ENCODE results near the gene ATP5MC2. TPM values are rescaled to one million over a fixed set of nuclear protein-coding genes. Genes with fewer than 3 reads are reported as not detected.
"Not testable (repeated sequence)": the region's sequence is repeated elsewhere in the genome, so short reads cannot be mapped to it uniquely, and the experiment has no call there.

Gene ATP5MC2
- total RNA-seq, 2 donors from 2014 or later: 346 to 392 TPM

DNA sequence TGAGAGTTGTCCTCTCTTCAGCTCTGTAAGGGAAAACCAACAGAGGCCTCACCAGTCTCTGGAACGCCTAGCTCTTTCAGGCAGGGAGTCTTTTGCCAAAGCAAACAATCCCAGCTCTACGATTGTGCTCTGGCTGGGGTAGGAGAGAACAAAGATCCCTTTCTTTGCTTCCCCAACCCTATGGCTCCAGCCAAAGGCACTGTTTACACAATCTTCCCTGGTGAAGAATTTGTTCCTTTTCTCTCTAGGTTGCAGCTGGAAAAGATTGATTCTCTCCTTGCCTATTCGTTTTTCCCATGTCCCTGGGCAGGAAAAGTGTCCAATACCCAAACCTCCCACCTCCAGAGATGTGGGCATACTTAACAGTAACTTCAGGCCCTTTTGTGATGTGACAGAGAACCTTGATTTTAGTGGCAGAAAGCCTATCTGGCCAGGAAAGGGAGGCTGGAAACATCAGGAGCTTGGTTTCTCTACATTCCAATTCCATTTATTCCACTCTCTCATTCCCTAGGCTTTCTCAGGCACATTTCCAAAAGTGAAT lies 16.8 kb downstream of the ATP5MC2 start:
- TF ChIP-seq, protein P1, sequence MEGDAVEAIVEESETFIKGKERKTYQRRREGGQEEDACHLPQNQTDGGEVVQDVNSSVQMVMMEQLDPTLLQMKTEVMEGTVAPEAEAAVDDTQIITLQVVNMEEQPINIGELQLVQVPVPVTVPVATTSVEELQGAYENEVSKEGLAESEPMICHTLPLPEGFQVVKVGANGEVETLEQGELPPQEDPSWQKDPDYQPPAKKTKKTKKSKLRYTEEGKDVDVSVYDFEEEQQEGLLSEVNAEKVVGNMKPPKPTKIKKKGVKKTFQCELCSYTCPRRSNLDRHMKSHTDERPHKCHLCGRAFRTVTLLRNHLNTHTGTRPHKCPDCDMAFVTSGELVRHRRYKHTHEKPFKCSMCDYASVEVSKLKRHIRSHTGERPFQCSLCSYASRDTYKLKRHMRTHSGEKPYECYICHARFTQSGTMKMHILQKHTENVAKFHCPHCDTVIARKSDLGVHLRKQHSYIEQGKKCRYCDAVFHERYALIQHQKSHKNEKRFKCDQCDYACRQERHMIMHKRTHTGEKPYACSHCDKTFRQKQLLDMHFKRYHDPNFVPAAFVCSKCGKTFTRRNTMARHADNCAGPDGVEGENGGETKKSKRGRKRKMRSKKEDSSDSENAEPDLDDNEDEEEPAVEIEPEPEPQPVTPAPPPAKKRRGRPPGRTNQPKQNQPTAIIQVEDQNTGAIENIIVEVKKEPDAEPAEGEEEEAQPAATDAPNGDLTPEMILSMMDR (IDR thresholded peaks at IDR 0.05): no peak
- DNase-seq: peak; percentile 81
- Histone ChIP-seq H3K4me3 (no peak overlapping the region), H3K36me3 (no peaks in the 10 kb centered on the region), H3K27ac (peak overlapping the region; percentile 90), H3K27me3 (no peaks in the 10 kb centered on the region), H3K9ac (ENCODE audit: low read depth in 2 of 2, low read length in 2 of 2) (peak overlapping the region in 1 of 2 donors; percentile 61), H3K4me1 (peaks cover 17% of the 10 kb centered on the region), H3K9me3 (no peaks in the 10 kb centered on the region)
- intact Hi-C loops (cut with DNase I): no loop called here

DNA sequence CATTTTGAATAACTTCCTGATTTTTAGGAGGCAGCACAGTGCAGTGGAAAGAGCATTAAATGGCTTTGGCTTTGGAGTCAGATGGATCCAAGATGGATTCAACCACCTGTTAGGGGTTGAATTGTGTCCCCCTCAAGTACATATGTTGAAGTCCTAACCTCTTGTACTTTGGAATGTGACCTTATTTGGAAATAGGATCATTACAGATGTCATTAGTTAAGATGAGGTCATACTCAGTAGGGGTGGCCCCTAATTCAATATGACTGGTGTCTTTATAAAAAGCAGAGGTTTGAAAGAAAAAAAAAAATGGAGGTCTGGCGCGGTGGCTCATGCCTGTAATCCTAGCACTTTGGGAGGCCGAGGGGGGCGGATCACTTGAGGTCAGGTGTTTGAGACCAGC lies 18.8 kb downstream of the ATP5MC2 start:
- Histone ChIP-seq H3K4me1 (peaks cover 17% of the 10 kb centered on the region), H3K36me3 (no peaks in the 10 kb centered on the region), H3K9me3 (no peaks in the 10 kb centered on the region), H3K9ac (ENCODE audit: low read depth in 2 of 2, low read length in 2 of 2) (no peak overlapping the region), H3K27me3 (no peaks in the 10 kb centered on the region), H3K27ac (no peak overlapping the region), H3K4me3 (no peak overlapping the region)
- DNase-seq: no peak
- intact Hi-C loops (cut with DNase I): no loop called here
- TF ChIP-seq, protein P1 (IDR thresholded peaks at IDR 0.05): no peak

DNA sequence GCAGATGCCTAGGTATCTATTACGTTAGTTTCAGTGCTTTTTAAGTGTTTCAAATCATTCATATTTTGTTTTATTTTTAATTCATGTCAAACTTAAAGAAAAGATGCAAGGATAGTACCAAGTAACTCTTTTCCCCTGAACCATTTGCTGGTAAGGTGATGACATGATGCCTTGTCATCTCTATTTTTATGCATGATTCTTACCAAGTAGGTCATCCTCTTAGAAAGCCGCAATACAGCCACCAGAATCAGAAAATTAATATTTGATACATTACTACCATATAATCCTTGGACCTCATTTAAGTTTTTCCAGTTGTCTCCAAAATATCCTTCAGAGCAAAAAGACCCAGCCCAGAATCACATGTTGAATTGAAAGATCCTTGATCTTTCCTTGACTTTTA lies 22.3 kb downstream of the ATP5MC2 start:
- H3K4me3 ChIP-seq: no peak overlapping the region
- no peaks in the 10 kb centered on the region for H3K36me3 ChIP-seq
- H3K4me1 ChIP-seq: peaks cover 7% of the 10 kb centered on the region
- H3K9ac ChIP-seq (ENCODE audit: low read depth in 2 of 2, low read length in 2 of 2): no peak overlapping the region
- intact Hi-C loops (cut with DNase I): no loop called here
- TF ChIP-seq, protein P1 (IDR thresholded peaks at IDR 0.05): no peak
- no peaks in the 10 kb centered on the region for H3K27me3 ChIP-seq
- no peaks in the 10 kb centered on the region for H3K9me3 ChIP-seq
- H3K27ac ChIP-seq: no peak overlapping the region
- no peak for DNase-seq

DNA sequence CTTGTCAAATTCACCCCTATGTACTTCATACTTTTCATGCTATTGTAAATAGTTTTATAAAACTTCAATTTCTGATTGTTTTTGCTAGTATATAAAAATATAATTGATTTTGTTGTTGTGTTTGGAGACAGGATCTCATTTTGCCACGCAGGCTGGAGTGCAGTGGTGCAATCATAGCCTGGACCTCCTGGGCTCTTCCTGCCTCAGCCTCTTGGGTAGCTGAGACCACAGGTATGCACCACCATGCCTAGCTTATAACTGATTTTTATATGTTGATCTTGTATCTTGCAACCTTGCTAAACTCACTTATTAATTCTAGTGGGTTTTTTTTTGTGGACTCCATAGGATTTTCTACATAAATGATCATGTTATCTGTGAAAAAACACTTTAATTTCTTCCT lies 23.5 kb downstream of the ATP5MC2 start:
- no peaks in the 10 kb centered on the region for H3K36me3 ChIP-seq
- intact Hi-C loops (cut with DNase I): no loop called here

DNA sequence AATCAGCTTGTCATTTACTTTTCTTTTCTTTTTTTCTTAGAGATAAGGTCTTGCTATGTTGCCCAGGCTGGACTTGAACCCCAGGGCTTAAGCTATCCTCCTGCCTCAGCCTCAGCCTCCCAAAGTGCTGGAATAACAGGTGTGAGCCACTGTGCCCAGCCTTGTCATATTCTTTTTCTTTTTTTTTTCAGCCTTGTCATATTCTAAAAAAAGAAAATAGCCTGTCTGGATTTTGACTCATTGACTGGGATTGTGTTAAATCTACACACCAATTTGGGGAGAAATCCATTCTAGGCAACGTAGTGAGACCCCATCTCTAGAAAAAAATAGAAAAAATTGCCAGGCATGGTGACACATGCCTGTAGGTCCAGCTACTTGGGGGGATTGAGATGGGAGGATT lies 24.1 kb downstream of the ATP5MC2 start:
- Histone ChIP-seq H3K36me3 (no peaks in the 10 kb centered on the region), H3K4me1 (no peaks in the 10 kb centered on the region), H3K27ac (no peak overlapping the region), H3K9me3 (no peaks in the 10 kb centered on the region), H3K9ac (ENCODE audit: low read depth in 2 of 2, low read length in 2 of 2) (no peak overlapping the region), H3K4me3 (no peak overlapping the region), H3K27me3 (no peaks in the 10 kb centered on the region)
- DNase-seq: no peak
- intact Hi-C loops (cut with DNase I): no loop called here
- TF ChIP-seq, protein P1 (IDR thresholded peaks at IDR 0.05): no peak

More for the DNA sequence above, 23.5 kb downstream of the ATP5MC2 start:
- no peak overlapping the region for H3K4me3 ChIP-seq
- H3K27me3 ChIP-seq: no peaks in the 10 kb centered on the region
- no peaks in the 10 kb centered on the region for H3K9me3 ChIP-seq
- TF ChIP-seq, protein P1 (IDR thresholded peaks at IDR 0.05): no peak
- H3K4me1 ChIP-seq: no peaks in the 10 kb centered on the region
- no peak overlapping the region for H3K9ac ChIP-seq (ENCODE audit: low read depth in 2 of 2, low read length in 2 of 2)
- no peak for DNase-seq
- no peak overlapping the region for H3K27ac ChIP-seq

DNA sequence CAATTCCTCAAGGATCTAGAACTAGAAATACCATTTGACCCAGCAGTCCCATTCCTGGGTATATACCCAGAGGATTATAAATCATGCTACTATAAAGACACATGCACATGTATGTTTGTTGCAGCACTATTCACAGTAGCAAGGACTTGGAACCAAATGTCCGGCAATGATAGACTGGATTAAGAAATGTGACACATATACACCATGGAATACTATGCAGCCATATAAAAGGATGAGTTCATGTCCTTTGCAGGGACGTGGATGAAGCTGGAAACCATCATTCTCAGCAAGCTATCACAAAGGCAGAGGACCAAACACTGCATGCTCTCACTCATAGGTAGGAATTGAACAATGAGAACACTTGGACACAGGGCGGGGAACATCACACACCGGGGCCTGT lies 29.6 kb downstream of the ATP5MC2 start:
- H3K27me3 ChIP-seq; intact Hi-C loops (cut with DNase I): not testable (repeated sequence)

More for the DNA sequence above, 29.6 kb downstream of the ATP5MC2 start:
- DNase-seq; H3K27ac ChIP-seq; H3K4me3 ChIP-seq; H3K9me3 ChIP-seq; H3K36me3 ChIP-seq; H3K9ac ChIP-seq (ENCODE audit: low read depth in 2 of 2, low read length in 2 of 2); H3K4me1 ChIP-seq: not testable (repeated sequence)
